DOHH2 (cell line): ENCODE data around the gene NANOGP8.

ENCODE experiments used
- CTCF ChIP-seq: fragments of 200-600 bp; sonication (generic); IDR thresholded peaks from one replicate; pipeline ENCODE4 v1.5.1; 2014; ENCODE audit warnings: antibody characterized with exemption, mild to moderate bottlenecking, low read depth, low read length; ENCODE audit not compliant: poor library complexity, severe bottlenecking
- EZH2phosphoT487 ChIP-seq: fragments of 200-600 bp; sonication (generic); IDR thresholded peaks from 2 replicates; pipeline ENCODE4 v1.6.1; 2017; ENCODE audit warnings: borderline replicate concordance, mild to moderate bottlenecking, antibody characterized with exemption, low read length, moderate library complexity, mixed read lengths

- TF ChIP-seq CTCF = no peak
- TF ChIP-seq EZH2phosphoT487 = no peak
Observed at GRCh38 chr15:35060591-35060990, 24.5 kb downstream of the NANOGP8 start.
